HG02678 (cell line): ENCODE results near the gene KRTAP4-11.
"Not testable (repeated sequence)": the region's sequence is repeated elsewhere in the genome, so short reads cannot be mapped to it uniquely, and the experiment has no call there.

Experiments used
- ATAC-seq: cut with Tn5 transposase; IDR thresholded peaks from one replicate; pipeline ENCODE4 v1.9.1; 2021; ENCODE audit warnings: mild to moderate bottlenecking, moderate library complexity; ENCODE audit not compliant: unreplicated experiment

KRTAP4-11 gene

DNA sequence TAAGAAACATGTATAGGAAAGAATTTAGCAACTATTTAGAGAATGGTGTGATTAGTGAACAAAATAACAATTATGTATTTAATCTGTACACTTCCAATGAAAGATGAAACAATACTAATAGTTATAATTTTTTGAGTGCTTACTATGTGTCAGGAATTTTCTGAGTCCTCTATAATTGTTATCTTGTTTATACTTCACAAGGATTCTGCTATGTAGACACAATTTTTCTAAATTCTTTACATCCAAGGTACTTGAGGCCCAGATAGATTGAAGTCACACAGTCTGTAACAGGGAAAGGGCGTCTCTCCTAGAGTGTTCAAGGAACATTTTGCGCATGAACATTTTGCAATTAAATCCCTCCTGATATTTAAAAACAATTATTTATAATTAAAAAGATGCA is 6.9 kb upstream of the KRTAP4-11 start:
- ATAC-seq, result no peak

DNA sequence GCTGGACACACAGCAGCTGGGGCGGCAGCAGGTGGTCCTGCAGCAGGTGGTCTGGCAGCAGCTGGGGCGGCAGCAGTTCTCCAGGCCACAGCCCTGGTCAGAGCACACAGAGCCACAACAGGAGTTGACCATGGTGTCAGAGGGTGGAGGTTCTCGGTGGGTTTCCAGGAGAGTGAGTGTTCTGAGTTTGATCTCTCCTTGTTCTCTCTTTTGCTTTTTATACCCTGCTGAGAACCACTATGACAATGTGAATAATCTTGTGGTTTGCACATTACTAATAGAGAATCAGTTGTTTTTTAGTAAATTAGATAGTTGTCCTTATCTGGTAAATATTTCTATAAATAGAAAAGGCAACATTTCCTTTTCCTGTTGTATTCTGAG is 5.8 kb upstream of the KRTAP4-11 start, which contains the start of gene KRTAP4-12:
KRTAP4-12 (minus strand) TSS at position 192 of the 381 bp plus-strand sequence; CDS start at position 132, 60 bp downstream.
- not testable (repeated sequence) for ATAC-seq

DNA sequence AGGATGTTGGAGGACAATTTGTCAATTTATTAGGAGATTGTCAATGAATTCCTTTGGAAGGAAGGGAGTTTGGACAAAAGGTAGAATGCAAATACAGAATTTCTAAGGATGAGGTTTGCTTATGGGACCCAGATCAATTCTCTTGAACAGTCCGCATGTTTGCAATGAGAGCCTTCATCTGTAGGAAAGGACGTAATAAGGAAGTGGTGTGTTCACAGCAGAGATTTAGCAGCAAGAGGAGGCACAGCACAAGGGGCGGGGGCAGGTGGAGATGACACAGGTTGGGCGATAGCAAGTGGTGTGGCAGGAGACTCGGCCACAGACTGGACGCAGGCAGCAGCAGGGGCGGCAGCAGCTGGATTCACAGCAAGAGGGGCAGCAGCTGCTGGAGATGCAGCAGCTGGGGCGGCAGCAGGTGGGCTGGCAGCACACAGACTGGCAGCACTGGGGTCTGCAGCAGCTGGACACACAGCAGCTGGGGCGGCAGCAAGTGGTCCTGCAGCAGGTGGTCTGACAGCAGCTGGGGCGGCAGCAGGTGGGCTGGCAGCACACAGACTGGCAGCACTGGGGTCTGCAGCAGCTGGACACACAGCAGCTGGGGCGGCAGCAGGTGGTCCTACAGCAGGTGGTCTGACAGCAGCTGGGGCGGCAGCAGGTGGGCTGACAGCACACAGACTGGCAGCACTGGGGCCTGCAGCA is 5.3 kb upstream of the KRTAP4-11 start:
- not testable (repeated sequence) for ATAC-seq

DNA sequence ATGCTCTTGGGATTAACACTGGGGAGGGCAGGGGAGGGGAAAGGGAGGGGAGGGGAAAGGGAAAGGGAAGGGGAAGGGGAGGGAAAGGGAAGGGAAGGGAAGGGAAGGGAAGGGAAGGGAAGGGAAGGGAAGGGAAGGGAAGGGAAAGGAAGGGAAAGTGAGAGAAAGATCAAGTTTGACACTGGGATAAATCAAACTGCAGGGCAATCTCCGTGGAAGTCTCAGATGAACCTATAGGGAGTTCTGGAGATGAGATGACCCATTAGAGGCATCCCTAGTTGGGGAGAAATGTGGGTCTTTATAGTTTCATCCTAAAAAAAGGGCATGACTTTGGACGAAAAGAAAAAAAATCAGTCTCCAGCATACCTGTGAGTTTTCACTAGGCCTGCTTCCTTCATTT is 3.6 kb upstream of the KRTAP4-11 start:
- ATAC-seq, result no peak

DNA sequence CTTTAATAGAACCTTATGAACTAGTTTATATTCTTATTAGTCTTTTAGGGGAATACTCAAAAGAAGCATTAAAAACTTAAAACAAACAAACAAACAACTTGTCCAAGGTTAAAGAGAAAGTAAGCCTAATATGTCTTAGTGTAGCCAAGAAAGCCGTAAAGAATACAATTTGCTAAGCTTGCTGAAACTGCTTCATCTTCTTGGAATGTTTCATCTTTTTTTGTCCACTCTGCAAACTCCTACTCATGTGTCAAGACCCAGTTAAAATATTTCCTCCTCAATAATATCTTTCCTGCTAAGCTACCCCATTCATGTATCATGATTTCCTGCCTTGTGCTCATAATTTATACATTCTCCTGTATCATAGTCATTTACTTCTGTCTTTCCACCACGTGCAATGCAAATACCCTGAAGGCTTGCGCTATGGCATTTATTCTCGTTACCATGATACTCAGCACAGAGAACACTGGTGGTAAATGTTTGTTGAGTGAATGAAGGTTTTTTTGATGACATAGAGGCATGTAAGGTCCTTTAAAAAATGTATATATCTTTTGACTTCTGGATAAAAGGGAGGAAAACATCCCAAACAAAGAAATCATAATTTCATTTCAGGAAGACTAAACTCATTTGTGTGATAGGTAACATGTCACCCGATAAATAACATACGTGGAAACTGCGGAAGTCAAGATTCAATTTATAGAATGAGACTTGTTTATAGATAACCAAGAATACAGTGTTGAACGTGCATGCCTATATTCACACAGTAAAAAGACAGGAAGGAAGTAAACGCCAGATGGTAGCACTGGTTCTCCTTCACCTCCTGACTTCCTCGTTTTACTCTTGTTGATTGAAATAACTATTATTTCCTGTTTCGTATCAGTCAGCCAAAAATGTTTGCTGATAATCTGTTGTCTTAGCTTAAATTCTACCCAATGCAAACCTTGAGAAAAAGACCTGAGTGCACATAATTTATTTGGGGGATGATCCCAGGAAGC is 1.8 kb upstream of the KRTAP4-11 start:
- not testable (repeated sequence) for ATAC-seq

DNA sequence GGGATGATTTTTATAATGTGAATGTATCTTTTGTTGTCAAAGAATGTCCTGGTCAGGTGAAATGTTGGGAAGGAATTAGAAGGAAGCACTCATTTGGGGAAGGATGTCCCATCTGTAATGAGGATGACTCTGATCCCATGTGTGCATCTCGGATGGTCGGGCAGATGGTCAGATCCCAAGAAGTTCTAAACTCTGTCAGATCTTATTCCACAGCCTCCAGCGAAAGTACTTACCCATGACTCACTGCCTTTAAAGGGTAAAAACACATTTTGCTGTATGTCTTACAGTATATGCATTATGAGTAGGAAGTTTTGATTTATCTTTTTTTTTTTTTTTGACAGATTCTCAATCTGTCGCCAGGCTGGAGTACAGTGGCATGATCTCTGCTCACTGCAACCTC is 548 bp upstream of the KRTAP4-11 start:
- no peak for ATAC-seq

DNA sequence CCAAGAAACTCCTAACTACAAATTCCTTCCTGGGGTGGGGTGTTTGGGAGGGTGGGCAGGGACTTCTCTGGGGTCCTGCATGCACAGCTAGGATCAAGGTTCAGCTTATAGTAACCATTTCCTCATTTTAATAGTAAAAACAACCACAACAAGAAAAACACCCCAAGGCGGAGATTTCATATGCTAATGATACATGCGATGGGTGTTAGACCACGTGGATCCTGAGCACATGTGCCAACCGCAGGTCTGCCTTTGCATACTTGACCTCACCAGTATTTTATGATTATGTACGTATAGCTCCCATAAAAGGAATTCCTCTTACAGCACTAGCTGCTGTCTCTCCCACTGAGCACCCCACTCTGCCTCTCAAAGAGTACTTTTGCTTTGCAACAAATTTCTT is 1.9 kb downstream of the KRTAP4-11 start:
- ATAC-seq, result no peak

DNA sequence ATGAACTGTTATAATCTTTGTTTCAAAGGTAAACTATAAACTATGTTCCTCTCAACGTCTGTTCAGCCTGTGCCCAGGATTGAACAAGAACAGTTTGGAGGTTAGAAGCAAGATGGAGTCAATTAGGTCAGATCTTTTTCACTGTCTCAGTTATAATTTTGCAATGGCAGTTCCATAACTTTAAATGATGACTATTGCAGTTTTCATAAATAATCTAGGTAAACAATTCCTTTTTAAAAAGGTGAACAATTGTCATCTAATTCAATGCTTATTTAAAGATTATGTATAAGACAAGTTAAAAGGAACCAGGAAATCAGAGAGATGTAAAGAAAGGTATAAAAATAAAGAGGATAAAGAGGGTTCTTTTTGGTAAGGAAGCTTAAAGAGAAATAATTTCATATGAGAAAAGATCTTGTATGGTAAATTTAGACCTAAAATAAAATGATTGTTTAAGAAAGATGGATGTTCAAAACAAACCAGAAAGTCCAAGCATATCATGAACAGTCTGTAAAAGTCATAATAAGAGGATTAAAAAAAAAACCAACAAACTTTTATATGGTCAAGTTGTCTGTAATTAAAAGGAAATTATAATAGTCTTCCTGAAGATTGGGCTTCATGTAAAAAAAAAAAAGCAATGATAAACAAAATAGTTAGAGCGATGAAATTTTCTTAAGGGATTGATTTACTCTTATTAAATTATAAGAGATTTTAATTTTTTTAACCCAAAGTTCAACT is 6.9 kb downstream of the KRTAP4-11 start:
- no peak for ATAC-seq

DNA sequence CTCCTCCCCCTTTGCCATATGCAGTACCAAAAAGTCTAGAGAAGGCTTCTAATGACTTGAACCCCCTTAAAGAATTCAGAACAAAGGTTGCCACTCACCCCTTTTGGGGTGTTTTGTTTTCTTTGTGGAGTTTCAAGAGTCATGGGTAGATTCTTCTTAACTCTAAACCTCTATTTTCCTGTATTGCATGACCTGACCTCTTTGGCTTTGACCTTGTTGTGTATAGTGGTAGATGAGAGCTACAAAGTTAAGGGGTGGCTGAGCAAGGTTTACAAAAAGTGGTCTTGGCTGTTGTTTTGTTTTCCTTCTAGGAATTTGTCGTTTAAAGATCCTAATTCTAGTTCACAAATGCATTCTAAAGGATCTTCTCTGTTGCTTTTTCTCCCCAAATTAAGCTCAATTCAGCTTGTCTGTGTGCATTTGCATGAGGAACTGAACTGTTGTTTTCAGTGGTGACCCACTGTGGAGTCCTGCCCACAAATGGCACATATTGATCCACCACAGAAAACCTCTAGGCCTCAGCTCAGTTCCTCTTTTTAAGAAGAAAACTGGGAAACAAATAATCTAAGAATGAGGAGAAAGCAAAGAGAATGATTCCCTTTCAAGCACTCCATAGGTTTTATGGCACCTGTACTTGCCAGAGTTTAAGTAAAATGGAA is 9.3 kb downstream of the KRTAP4-11 start:
- not testable (repeated sequence) for ATAC-seq

DNA sequence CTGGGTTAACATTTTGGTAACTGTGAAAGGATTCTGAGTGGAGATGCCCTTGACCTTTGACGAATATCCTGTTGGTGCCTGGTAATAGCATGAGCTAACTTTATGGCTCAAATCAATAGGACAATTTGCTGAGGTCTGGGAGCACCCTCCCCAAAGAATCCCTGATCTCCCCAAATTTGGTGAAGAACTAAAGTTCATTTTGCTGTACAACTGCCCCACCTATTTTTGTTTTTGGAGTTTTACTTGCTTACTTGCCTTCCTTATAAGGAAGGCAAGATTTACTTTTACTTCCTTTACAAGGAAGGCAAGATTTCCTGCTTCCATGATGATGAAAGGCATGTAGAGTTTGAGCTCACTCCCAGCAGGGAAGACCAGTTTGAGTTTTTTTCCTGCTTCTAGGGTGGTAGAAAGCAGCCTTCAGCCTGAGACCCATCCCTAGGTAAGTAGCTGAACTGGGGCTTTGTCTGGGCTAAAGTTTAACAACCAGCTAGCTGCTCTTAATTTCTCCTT is 10.2 kb downstream of the KRTAP4-11 start:
- no peak for ATAC-seq

DNA sequence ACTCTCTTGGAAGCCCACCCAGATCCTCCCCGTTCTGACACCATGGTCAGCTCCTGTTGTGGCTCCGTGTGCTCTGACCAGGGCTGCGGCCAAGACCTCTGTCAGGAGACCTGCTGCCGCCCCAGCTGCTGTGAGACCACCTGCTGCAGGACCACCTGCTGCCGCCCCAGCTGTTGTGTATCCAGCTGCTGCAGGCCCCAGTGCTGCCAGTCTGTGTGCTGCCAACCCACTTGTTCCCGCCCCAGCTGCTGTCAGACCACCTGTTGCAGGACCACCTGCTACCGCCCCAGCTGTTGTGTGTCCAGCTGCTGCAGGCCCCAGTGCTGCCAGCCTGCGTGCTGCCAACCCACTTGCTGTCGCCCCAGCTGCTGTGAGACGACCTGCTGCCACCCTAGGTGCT is 12.8 kb downstream of the KRTAP4-11 start, which contains the start of gene KRTAP4-9:
KRTAP4-9 (plus strand) TSS at position 43 of the 400 bp plus-strand sequence; CDS start at position 43, 0 bp downstream.
- not testable (repeated sequence) for ATAC-seq

DNA sequence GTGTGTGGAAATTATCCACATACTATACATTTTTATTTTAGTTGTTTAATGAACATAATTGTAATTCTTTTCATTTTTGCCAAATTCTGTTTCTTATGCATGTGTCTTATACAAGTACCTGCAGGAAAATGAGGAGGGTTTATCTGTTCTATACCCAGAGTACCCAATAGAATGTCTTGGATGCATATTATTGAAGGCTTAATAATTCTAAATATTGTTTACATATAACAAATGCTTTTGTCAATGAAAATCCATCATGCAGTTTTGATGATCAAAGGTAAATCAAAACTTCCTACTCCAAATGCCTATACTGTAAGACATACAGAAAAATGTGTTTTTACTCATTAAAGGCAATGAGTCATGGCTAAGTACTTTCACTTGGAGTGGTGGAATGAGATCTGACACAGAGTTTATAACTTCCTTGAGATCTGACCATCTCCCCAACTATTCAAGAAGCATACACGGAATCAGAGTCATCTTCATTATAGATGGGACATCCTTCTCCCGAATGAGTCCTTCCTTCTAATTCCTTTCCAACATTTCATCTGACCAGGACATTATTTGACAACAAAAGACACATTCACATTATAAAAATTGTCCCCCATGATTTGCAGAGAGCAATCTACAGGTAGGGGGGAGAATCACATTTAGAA is 13.7 kb downstream of the KRTAP4-11 start:
- not testable (repeated sequence) for ATAC-seq

DNA sequence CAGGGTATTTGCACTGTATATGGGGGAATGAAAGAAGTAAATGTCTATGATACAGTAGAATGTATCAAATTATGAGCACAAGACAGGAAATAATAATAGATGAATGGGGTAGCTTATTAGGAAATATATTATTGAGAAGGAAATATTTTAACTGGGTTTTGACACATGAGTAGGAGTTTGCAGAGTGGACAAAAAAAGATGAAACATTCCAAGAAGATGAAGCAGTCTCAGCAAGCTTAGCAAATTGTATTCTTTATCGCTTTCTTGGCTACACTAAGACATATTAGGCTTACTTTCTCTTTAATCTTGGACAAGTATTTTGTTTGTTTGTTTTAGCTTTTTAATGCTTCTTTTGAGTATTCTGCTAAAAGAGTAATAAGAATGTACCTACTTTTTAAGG is 14.3 kb downstream of the KRTAP4-11 start:
- no peak for ATAC-seq

DNA sequence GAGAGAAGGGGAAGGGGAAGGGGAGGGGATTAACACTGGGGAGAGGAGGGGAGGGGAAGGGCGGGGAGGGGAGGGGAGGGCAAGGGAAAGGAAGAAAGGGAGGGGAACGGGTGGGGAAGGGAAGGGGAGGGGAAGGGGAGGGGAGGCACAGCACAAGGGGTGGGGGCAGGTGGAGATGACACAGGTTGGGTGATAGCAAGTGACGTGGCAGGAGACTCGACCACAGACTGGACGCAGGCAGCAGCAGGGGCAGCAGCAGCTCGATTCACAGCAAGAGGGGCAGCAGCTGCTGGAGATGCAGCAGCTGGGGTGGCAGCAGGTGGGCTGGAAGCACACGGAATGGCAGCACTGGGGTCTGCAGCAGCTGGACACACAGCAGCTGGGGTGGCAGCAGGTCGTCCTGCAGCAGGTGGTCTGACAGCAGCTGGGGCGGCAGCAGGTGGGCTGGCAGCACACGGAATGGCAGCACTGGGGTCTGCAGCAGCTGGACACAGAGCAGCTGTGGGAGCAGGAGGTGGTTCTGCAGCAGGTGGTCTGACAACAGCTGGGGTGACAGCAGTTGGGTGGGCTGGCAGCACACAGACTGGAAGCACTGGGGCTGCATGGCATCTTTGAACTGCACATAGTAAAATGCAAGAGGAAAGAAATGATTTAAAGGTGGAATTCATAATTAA is 16.4 kb downstream of the KRTAP4-11 start, which contains the start of gene KRTAP4-16:
KRTAP4-16 (minus strand) TSS at position 624 of the 674 bp plus-strand sequence; CDS start at position 624, 0 bp downstream.
- ATAC-seq, result no peak

DNA sequence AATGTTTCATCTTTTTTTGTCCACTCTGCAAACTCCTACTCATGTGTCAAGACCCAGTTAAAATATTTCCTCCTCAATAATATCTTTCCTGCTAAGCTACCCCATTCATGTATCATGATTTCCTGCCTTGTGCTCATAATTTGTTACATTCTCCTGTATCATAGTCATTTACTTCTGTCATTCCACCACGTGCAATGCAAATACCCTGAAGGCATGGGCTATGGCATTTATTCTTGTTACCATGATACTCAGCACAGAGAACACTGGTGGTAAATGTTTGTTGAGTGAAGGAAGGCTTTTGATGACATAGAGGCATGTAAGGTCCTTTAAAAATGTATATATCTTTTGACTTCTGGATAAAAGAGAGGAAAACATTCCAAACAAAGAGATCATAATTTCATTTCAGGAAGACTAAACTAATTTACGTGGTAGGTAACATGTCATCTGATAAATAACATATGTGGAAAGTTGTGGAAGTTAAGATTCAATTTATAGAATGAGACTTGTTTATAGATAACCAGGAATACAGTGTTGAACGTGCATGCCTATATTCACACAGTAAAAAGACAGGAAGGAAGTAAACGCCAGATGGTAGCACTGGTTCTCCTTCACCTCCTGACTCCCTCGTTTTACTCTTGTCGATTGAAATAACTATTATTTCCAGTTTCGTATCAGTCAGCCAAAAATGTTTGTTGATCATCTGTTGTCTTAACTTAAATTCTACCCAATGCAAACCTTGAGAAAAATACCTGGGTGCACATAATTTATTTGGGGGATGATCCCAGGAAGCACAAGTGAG is 18.3 kb downstream of the KRTAP4-11 start:
- ATAC-seq, result not testable (repeated sequence)

DNA sequence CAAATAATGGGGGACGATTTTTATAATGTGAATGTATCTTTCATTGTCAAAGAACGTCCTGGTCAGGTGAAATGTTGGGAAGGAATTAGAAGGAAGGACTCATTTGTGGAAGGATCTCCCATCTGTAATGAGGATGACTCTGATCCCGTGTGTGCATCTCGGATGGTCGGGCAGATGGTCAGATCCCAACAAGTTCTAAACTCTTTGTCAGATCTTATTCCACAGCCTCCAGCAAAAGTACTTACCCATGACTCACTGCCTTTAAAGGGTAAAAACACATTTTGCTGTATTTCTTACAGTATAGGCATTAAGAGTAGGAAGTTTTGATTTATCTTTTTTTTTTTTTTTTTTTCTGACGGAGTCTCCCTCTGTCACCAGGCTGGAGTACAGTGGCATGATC is 19.7 kb downstream of the KRTAP4-11 start:
- ATAC-seq, result no peak

DNA sequence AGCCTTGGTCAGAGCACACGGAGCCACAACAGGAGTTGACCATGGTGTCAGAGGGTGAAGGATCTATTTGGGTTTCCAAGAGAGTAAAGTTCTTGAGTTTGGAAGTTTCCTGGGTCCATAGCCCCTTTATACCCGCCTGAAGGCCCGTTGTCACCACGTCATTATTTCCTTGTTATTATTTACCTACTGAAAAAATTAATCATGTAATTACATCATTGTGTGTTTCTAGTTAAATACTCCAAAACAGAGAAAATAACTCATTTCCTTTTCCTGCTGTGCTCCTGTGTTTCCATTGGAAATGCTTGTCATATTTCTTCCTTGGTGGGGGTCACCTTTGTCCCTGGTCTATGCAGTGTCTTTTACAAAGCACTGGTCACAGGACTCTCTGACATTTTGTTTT is 20.1 kb downstream of the KRTAP4-11 start, which contains the start of gene KRTAP4-8:
KRTAP4-8 (minus strand) TSS at position 101 of the 400 bp plus-strand sequence; CDS start at position 43, 58 bp downstream.
- ATAC-seq, result no peak

DNA sequence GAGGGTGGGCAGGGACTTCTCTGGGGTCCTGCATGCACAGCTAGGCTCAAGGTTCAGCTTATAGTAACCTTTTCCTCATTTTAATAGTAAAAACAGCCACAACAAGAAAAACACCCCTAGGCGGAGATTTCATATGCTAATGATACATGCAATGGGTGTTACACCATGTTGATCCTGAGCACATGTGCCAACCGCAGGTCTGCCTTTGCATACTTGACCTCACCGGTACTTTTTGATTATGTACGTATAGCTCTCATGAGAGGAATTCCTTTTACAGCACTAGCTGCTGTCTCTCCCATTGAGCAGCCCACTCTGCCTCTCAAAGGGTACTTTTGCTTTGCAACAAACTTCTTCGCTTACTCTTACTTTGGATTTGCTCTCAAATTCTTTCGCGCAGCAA is 22.1 kb downstream of the KRTAP4-11 start:
- no peak for ATAC-seq
